HEK293T (cell line): ENCODE results near the gene SPSB2.

ENCODE experiments used
- BHLHE40 ChIP-seq: fragments of 450-650 bp; IDR thresholded peaks from 2 replicates; pipeline ENCODE4 v1.6.1; 2016; ENCODE audit warnings: mild to moderate bottlenecking, moderate library complexity, borderline replicate concordance
- CTBP1 ChIP-seq: fragments of 450-650 bp; IDR thresholded peaks from 2 replicates; pipeline ENCODE4 v1.6.1; 2016; ENCODE audit warnings: borderline replicate concordance
- ELF4 ChIP-seq: fragments of 450-650 bp; IDR thresholded peaks from 2 replicates; pipeline ENCODE4 v1.6.1; 2017; ENCODE audit warnings: antibody characterized with exemption
- FOXA1 ChIP-seq: fragments of 450-650 bp; IDR thresholded peaks from 2 replicates; pipeline ENCODE4 v1.6.1; 2016; ENCODE audit warnings: mild to moderate bottlenecking
- FOXK2 ChIP-seq: fragments of 450-650 bp; IDR thresholded peaks from 2 replicates; pipeline ENCODE4 v1.6.1; 2016; ENCODE audit warnings: mild to moderate bottlenecking
- FOXM1 ChIP-seq: fragments of 450-650 bp; IDR thresholded peaks from 2 replicates; pipeline ENCODE4 v1.6.1; 2017; ENCODE audit warnings: mild to moderate bottlenecking, borderline replicate concordance
- HDGF ChIP-seq: fragments of 450-650 bp; IDR thresholded peaks from 2 replicates; pipeline ENCODE4 v1.6.1; 2017; ENCODE audit warnings: antibody characterized with exemption, borderline replicate concordance
- L3MBTL2 ChIP-seq: fragments of 450-650 bp; conservative IDR thresholded peaks from 2 replicates; pipeline ENCODE4 v1.6.1; 2016; ENCODE audit warnings: mild to moderate bottlenecking
- PKNOX1 ChIP-seq: fragments of 450-650 bp; IDR thresholded peaks from 2 replicates; pipeline ENCODE4 v1.6.1; 2016
- SUZ12 ChIP-seq: fragments of 450-650 bp; IDR thresholded peaks from 2 replicates; pipeline ENCODE4 v1.6.1; 2016; ENCODE audit warnings: mild to moderate bottlenecking

- TF ChIP-seq FOXA1, result no peak
- no peak for TF ChIP-seq BHLHE40
- no peak for TF ChIP-seq L3MBTL2
- TF ChIP-seq CTBP1, result no peak
- TF ChIP-seq FOXM1, result no peak
- no peak for TF ChIP-seq HDGF
- no peak for TF ChIP-seq ELF4
- no peak for TF ChIP-seq FOXK2
- no peak for TF ChIP-seq PKNOX1
- TF ChIP-seq SUZ12, result no peak
Observed at GRCh38 chr12:6826734-6827436, 46.2 kb downstream of the SPSB2 start.
